A172 (cell line): Measurements from ENCODE around the gene PSMD6. TPM values are rescaled to one million over a fixed set of nuclear protein-coding genes. Genes with fewer than 3 reads are reported as not detected.
A peak's percentile ranks its signal among the peaks of the same experiment; 100 is the strongest.

ENCODE experiments used
- DNase-seq: peaks from one replicate; pipeline ENCODE4 v3.0.0-alpha.2; 2015; ENCODE audit warnings: low spot score
- total RNA-seq: library from RNA; depleted of rRNA; stranded (reverse); fragments of >200 nt; shearing (Covaris generic); gene quantifications from 2 replicates; pipeline ENCODE4 v1.2.3, GENCODE V29; 2014; rRNA removed

Gene PSMD6
- total RNA-seq = 159 and 176 TPM in 2 replicates

DNA sequence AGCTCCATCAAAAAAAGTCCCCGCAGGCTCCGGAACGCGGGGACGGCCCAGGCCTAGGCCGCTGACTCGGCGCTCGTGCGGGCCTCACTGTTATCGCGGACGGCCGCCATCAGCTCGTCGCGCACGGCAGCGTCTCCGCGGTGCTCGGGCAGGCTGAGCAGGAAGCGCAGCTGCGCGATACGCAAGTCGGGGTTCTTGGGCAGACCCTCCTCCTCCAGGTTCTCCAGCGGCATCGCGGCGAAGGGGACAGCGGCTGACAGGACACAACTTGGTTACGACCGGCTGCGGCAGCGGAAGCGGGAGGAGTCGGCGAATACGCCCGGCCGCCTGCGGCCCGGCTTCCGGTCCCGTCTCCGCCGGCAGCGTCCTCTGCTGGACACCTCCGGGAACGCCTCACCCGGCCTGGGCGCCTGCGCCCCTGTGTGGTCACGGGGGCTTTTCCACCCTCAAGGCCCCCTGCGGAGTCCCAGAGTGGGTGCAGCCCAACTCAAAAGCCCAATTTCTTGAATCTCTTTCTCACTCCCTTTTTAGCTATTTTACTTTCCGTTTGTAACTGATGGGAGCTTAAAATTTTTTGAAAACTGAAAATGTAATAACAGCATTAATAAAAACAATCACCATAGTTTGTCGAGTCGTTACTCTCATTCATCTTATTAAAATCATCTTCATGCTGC, at the start of gene PSMD6:
TSS of gene PSMD6 (minus strand) at position 308 of the 674 bp plus-strand sequence. CDS start at position 233, 75 bp downstream.
- peak; percentile 64 for DNase-seq

GRCh38 chr3:64072126-64072525, 48.8 kb upstream of the PSMD6 start:
- no peak for DNase-seq

DNA sequence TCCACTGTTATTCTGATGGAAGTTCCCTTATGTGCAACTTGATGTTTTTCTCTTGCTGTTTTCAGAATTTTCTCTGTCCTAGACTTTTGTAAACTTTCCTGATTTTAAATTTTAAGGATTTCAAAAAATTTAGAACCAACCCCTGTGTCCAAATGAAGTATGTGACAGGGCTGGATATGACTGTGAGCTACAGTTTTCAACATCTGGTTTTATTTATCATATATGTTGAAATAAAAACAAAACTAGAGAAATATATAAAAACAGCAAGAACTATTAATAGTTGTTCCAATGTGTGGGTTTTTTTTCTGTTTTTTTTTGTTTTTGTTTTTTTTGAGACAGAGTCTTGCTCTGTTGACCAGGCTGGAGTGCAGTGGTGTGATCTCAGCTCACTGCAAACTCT, 47.4 kb upstream of the PSMD6 start:
- DNase-seq = no peak

DNA sequence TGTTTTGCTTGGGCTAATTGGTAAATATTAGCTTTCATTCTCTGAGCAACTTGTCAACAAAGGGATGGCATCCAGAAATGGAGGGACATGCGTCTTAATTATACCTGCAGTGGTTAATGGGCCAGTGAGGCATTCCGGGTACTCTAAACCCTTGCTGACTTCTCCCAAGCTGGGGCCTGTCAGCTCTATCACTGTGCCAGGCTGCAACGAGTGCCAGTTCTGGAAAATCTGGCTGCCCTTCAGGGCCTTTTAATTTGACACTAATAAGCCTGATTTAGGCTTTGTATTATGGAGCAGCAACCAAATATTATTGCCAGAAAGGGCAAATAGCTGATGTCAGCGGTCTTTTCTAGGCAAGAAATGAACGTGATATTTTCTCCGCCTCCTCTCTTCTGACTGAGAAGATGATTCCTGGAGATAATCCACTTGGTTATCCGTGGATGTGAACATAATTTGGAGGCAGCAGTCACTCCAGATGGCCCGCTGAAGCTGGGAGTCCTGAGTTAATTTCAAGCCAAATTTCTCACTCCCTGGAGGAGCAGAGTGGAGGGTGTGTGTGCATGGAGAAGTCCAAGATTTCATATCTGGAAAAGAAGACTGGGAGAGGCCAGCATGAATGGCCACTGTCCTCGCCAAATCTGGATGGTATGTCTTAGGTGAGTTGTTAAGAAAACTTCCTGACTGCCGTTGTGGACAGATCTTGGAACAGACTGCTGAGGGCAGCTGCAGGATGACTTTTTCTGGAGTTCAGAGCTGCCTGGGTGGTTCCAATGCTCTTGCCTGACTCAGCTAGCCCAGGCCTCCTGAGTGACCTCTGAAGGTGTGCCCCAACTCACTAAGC, 44.4 kb upstream of the PSMD6 start:
- no peak for DNase-seq

- no peak for DNase-seq
Observed at GRCh38 chr3:64064804-64065203, 41.5 kb upstream of the PSMD6 start.

- no peak for DNase-seq
Observed at GRCh38 chr3:64063983-64064438, 40.7 kb upstream of the PSMD6 start.

- peak; percentile 26 for DNase-seq
Observed at GRCh38 chr3:64063207-64063982, 40.1 kb upstream of the PSMD6 start.

- no peak for DNase-seq
Observed at GRCh38 chr3:64061628-64062027, 38.3 kb upstream of the PSMD6 start.

- no peak for DNase-seq
Observed at GRCh38 chr3:64059484-64060175, 36.3 kb upstream of the PSMD6 start.

DNA sequence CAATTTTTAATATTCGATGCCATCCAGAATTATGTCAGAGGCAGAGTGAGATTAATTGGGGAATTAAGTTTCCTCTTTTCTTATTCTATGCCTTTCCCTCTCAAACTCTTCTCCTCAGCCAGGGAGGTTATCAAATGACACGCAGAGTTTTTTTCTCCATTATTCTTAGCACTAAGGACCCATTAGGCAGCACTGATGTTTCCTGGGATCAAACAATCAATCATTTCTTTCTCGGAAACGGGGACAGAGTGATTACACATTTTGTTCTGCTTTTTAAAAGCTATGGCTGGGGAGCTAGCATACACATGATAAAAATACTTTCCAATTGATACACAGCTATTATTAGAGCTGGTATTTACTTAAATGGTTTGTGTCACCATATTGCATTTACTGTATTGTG, 35.3 kb upstream of the PSMD6 start:
- no peak for DNase-seq

DNA sequence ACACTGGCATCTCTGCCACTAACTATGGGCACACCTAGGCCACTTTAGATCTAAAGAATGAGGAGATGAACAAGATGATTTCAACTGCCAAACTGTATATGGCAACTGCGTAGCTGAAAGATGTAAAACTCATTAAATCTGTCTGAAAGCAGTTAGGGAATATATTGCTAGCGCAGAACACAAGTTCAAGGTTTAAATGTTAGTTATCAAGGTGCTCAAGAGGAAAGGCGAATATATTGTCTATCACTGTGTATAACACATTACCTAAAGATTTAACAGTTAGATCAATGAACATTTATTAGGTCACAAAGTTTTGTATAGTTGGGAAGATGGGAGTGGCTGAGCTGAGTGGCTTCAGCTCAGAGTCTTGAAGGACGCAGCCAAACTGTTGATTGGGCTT, 33.9 kb upstream of the PSMD6 start:
- no peak for DNase-seq

- peak; percentile 40 for DNase-seq
Observed at GRCh38 chr3:64056606-64057180, 33.4 kb upstream of the PSMD6 start.

DNA sequence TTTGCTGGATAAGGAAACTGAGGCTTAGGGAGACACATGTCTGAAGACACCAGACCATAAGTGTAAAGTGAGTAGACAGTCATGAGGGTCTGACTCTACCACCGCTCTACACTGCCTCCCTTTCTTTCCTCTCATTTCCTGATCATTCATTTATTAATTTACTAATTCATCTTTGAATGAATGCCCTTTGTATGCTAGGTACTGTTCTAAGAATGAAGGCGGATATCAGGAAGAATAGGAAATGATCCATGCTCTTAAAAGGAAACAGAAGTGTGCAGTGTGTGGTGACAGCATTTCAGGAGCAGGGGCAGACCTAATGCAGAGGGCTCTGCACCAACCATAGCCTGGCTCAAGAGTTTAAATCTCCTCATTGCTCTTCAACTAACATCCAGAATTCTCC, 31.8 kb upstream of the PSMD6 start:
- DNase-seq = no peak

DNA sequence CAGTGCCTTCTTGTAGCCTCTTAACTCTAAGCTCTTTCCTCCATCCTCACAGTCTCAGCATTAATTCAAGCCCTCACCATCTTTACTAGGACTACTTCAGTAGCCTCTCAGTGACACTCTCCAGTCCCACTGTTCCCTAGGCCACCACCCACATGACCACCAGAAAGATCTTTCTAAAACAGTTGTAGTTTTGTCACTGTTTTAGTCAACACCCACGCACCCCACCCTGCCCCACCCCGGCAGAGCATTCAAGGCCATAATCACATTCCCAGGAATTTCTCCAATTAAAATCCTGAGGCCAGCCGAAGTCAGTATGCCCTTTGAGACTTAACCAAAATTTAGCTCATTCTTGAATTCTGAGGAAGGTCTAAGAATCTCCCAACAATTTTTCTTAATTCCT, 31.2 kb upstream of the PSMD6 start:
- DNase-seq = no peak

DNA sequence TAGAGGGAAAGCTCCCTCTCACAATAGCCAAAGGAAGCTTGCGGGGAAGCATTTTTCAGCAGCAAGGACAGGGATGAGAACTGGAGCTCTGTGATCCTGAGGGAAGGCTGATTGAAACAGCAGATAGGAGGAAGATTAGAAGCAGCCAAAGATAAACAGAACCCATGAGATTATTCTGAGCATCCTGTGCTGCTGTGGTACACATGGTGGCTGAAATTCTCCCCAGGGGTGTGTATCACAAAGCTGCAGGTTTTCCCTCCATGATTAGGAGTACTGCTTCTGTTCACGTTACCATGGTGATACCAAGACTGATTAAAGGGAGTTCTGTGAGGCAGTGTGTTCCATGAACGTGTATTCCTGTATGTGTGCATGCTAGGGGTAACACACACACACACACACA, 30.3 kb upstream of the PSMD6 start:
- no peak for DNase-seq

DNA sequence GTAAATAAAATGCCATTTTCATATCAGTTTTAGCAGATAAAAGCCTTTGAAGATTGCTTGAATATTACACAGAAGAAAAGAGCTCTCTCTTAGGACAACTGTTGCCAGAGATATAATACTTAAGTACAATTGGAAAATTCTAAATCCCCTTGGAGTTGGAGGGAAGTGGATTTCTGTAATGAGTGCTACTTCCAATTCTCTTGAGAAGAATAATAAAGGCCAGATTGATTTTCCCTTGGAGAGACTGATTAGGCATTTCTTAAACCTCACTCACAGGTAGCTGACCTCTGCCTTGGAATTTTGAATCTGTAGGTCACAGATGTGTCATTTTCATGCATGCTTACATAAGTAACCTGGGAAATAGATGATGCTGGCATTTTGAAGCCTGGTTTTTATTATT, 29.8 kb upstream of the PSMD6 start:
- DNase-seq = no peak

- no peak for DNase-seq
Observed at GRCh38 chr3:64049832-64050231, 26.5 kb upstream of the PSMD6 start.

GRCh38 chr3:64049136-64049535, 25.8 kb upstream of the PSMD6 start:
- no peak for DNase-seq

DNA sequence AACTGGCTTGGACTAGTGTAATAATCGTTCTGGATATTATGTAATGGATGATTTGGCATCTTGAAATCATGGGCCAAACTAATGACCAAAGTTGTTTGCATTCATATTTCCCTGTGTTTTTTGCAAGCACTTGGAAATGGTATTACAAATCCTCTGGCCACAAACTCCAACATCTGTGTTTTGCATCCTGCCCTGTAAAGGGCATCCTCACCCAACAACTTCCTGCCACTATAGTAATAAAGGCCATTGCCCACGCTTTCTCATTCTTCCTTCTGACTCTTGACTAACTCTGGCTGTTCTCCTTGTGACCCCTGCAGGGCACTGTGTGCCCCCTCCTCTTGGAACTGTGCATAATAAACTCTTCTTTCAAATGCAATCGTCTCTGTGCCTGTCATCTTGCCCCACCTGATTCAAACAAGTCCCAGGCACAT, 25.4 kb upstream of the PSMD6 start:
- DNase-seq = no peak

DNA sequence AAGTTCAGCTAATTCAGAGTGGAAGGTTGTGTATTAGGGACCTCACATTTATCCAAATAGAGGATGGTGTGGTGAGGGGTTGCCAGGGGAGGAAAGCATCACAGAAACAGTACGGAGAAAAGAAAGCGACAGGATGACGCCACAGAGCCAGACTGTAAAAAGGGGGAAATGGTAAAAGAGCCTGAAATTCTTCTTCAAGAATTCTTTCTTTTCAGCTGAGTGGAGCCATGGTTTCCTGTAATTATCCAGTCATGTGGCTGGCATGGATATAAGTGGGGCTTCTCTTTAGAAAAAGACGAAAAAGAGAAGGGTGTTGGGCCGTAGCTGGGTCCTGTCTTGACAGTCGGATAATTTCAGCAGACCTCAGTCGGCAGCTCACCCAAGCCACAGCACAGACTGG, 24.5 kb upstream of the PSMD6 start:
- DNase-seq = no peak

DNA sequence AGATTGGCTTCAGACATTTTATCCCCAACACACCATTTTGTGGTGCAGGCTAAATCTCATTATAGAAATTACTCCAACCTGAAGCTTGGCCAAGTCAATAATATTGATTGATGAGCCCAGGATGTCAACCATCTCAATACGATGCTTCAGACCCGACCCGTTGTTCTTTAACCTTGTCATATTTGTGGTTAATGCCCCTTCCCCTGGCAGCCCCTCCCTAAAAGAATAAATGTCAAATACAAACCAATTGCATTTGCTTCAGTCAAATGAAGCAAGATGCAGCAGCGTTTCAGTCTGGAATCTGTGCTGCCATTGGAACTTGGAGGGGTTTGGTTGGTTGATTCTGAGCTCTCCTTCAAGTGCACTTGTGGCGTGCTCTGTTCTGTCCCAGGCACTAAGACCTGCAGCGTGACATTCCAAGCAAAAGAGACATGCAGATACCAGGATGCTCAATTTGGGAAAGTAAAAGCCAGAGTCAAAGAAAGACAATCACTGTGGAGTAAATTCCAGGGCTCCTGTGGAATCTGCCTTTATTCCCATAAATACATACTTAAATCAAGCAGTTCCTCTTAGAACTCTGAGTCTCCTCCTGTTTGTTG, 23.8 kb upstream of the PSMD6 start:
- no peak for DNase-seq
